ENCODE measurements around the gene BTBD9. TPM values are rescaled to one million over a fixed set of nuclear protein-coding genes. Genes with fewer than 3 reads are reported as not detected.

BTBD9 gene
- total RNA-seq, 1 experiment from 2014 or later: 8.9 TPM

- no peak for DNase-seq
- Histone ChIP-seq H3K56ac (ENCODE audit: insufficient read length, low read depth, low read length) (no peak overlapping the region), H3K27ac (ENCODE audit: insufficient read length, low read depth, low read length) (no peak overlapping the region), H3K14ac (ENCODE audit: insufficient read depth, low read length) (no peak overlapping the region), H4K20me1 (ENCODE audit: control insufficient read depth, insufficient read depth, insufficient read length) (no peaks in the 10 kb centered on the region), H3K4me1 (ENCODE audit: insufficient read depth, low read length) (peaks cover 2% of the 10 kb centered on the region; the same call in 1 of the 2 replicates), H3K23ac (ENCODE audit: insufficient read length, low read depth, low read length) (no peak overlapping the region), H2BK120ac (ENCODE audit: low read depth, low read length, poor library complexity, severe bottlenecking) (no peak overlapping the region), H3K27me3 (ENCODE audit: insufficient read depth, low read length) (no peaks in the 10 kb centered on the region), H3K23me2 (ENCODE audit: insufficient read length, low read depth, low read length, poor library complexity, severe bottlenecking) (no peaks in the 10 kb centered on the region), H2AFZ (ENCODE audit: low read length) (no peak overlapping the region), H4K91ac (ENCODE audit: insufficient read length, low read depth, low read length) (no peak overlapping the region), H3K9me3 (ENCODE audit: control insufficient read depth, low read depth, low read length) (no peaks in the 10 kb centered on the region), H3K79me2 (ENCODE audit: insufficient read depth, low read length) (no peaks in the 10 kb centered on the region), H3T11ph (ENCODE audit: low read length) (no peak overlapping the region), H2BK5ac (ENCODE audit: insufficient read length, low read length) (no peak overlapping the region), H2BK12ac (ENCODE audit: insufficient read length, low read depth, low read length) (no peak overlapping the region), H2AK5ac (ENCODE audit: insufficient read length, low read length) (no peak overlapping the region), H3K18ac (ENCODE audit: insufficient read length, low read depth, low read length) (no peak overlapping the region), H3K9ac (ENCODE audit: extremely low read depth, insufficient read length, low read length) (no peak overlapping the region), H3K4me2 (ENCODE audit: insufficient read depth, insufficient read length, low read length) (no peak overlapping the region), H3K4ac (ENCODE audit: low read depth, low read length) (no peak overlapping the region), H3K79me1 (ENCODE audit: insufficient read depth, low read depth, low read length, poor library complexity, severe bottlenecking) (no peaks in the 10 kb centered on the region), H4K8ac (replicated peaks; ENCODE audit: insufficient read length, low read depth, low read length) (no peak overlapping the region), H2BK20ac (ENCODE audit: low read depth, low read length, poor library complexity, severe bottlenecking) (no peak overlapping the region), H4K5ac (ENCODE audit: insufficient read length, low read depth, low read length) (no peak overlapping the region), H2BK15ac (ENCODE audit: low read depth, low read length) (no peak overlapping the region)
- no CpG with 5 or more reads among the region's 4 CpGs for WGBS (ENCODE audit: extremely low coverage, insufficient read length, low lambda C conversion rate)
- Mint-ChIP-seq H3K9me3 (no peaks in the 10 kb centered on the region), H3K27me3 (ENCODE audit: low read depth) (no peaks in the 10 kb centered on the region), H3K4me1 (peaks cover 12 to 19% of the 10 kb centered on the region in 2 experiments), H3K4me3 (no peak overlapping the region; a peak in 1 of 5 replicates), H3K36me3 (ENCODE audit: insufficient read depth in 1 of 3, low read depth in 3 of 3) (no peaks in the 10 kb centered on the region), H3K27ac (no peak overlapping the region)
- no peak for TF ChIP-seq CTCF (conservative IDR thresholded peaks at IDR 0.05)
These were observed 419.5 kb downstream of the BTBD9 start for GRCh38 chr6:38220069-38220723.

Measured in H9 (cell line).